HG02571 (cell line): ENCODE results near the gene NGEF.

Experiments
- ATAC-seq: cut with Tn5 transposase; IDR thresholded peaks from one replicate; pipeline ENCODE4 v1.9.1; 2021; ENCODE audit warnings: mild to moderate bottlenecking, moderate library complexity; ENCODE audit not compliant: unreplicated experiment

Gene NGEF

GRCh38 chr2:233044974-233045605 is 32.0 kb upstream of the NGEF start:
- ATAC-seq, result no peak

- no peak for ATAC-seq
Measured at GRCh38 chr2:233042549-233042948, 29.5 kb upstream of the NGEF start.

GRCh38 chr2:233041722-233042323 is 28.8 kb upstream of the NGEF start:
- ATAC-seq, result no peak

GRCh38 chr2:233040571-233040970 is 27.5 kb upstream of the NGEF start:
- no peak for ATAC-seq

- no peak for ATAC-seq
Measured at GRCh38 chr2:233039846-233040530, 26.9 kb upstream of the NGEF start.

- ATAC-seq, result no peak
Measured at GRCh38 chr2:233039212-233039845, 26.3 kb upstream of the NGEF start.

GRCh38 chr2:233037078-233037477 is 24.0 kb upstream of the NGEF start:
- ATAC-seq, result no peak

GRCh38 chr2:233036162-233036838 is 23.2 kb upstream of the NGEF start:
- no peak for ATAC-seq

GRCh38 chr2:233035426-233036161 is 22.5 kb upstream of the NGEF start:
- ATAC-seq, result no peak

- no peak for ATAC-seq
Measured at GRCh38 chr2:233034091-233034882, 21.2 kb upstream of the NGEF start.

GRCh38 chr2:233033672-233034071 is 20.6 kb upstream of the NGEF start:
- ATAC-seq, result no peak

- no peak for ATAC-seq
Measured at GRCh38 chr2:233032551-233033320, 19.7 kb upstream of the NGEF start, which contains the start of gene NEU2. Gene NEU2, plus strand, starts transcription at chr2:233032672. Its CDS starts 0 bp downstream, at chr2:233032672.

- no peak for ATAC-seq
Measured at GRCh38 chr2:233031556-233032500, 18.8 kb upstream of the NGEF start.

GRCh38 chr2:233029321-233029720 is 16.3 kb upstream of the NGEF start:
- no peak for ATAC-seq

GRCh38 chr2:233026198-233026813 is 13.2 kb upstream of the NGEF start:
- no peak for ATAC-seq

GRCh38 chr2:233025706-233026105 is 12.7 kb upstream of the NGEF start:
- ATAC-seq, result no peak

- no peak for ATAC-seq
Measured at GRCh38 chr2:233023761-233024410, 10.8 kb upstream of the NGEF start.
